Neural progenitor cell (in vitro differentiated cells): ENCODE results near the gene C21orf91.

ENCODE experiments used
- CTCF ChIP-seq: fragments of 200-600 bp; sonication (generic); IDR thresholded peaks from 2 replicates; pipeline ENCODE4 v1.5.1; 2017; ENCODE audit warnings: antibody characterized with exemption, mild to moderate bottlenecking
- EZH2 ChIP-seq: fragments of 200-600 bp; sonication (generic); IDR thresholded peaks from 2 replicates; pipeline ENCODE4 v1.6.1; 2017; ENCODE audit warnings: antibody characterized with exemption, mild to moderate bottlenecking, moderate library complexity
- EZH2phosphoT487 ChIP-seq: fragments of 200-600 bp; sonication (generic); IDR thresholded peaks from 2 replicates; pipeline ENCODE4 v1.6.1; 2017; ENCODE audit warnings: antibody characterized with exemption

DNA sequence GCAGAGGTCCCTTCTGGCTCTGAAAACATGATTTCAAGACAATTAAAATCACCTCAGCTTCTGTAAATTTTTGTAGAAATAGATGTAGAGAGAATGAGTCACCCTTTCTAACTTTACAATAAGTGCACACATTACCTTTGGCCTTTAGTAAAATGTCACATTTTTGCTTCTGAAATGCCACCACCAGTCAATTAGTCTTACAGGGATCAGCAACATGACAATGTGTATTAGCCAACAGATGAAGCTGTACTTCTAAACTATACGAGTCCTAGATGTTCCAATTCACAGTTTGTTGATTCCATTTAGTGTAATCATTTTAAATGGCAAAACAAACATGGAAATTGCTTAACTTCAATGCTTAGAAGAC lies 23.1 kb downstream of the C21orf91 start:
- TF ChIP-seq CTCF (no peak), EZH2phosphoT487 (no peak), EZH2 (no peak)
